ENCODE results near the gene LRFN2.

GRCh38 chr6:40353197-40353966 is 233.8 kb downstream of the LRFN2 start:
- TF ChIP-seq SUZ12 (IDR thresholded peaks at IDR 0.05; ENCODE audit: low read length) (no peak), POLR2AphosphoS5 (IDR thresholded peaks at IDR 0.05; ENCODE audit: low read depth, low read length) (no peak), ZNF274 (IDR thresholded peaks at IDR 0.05; ENCODE audit: borderline replicate concordance, extremely low read depth, low read length) (no peak), USF2 (IDR thresholded peaks at IDR 0.05; ENCODE audit: low read length) (no peak), CEBPB (IDR thresholded peaks at IDR 0.05; ENCODE audit: low read depth, low read length) (no peak), POLR2A (IDR thresholded peaks at IDR 0.05; ENCODE audit: control extremely low read depth in 1 of 2, low read depth in 2 of 2, low read length in 2 of 2) (no peak), CTCF (IDR thresholded peaks at IDR 0.05; ENCODE audit: control extremely low read depth in 1 of 3, insufficient read depth in 1 of 3, low read depth in 1 of 3, low read length in 3 of 3) (no peak)

All from H1 (cell line).